DND-41 (cell line): Measurements from ENCODE around the gene POLL.

Experiments used
- EZH2 ChIP-seq: IDR thresholded peaks from 3 replicates; pipeline ENCODE4 v1.6.1; 2012; ENCODE audit warnings: borderline replicate concordance, low read depth, mild to moderate bottlenecking, moderate library complexity, low read length, inconsistent platforms; ENCODE audit not compliant: severe bottlenecking
- TF ChIP-seq, protein P1 (sequence below): IDR thresholded peaks from 2 replicates; pipeline ENCODE4 v1.5.1; 2012; ENCODE audit warnings: borderline replicate concordance, low read length, moderate library complexity, mild to moderate bottlenecking; ENCODE audit not compliant: poor library complexity, severe bottlenecking; ENCODE audit errors: extremely low read depth

DNA sequence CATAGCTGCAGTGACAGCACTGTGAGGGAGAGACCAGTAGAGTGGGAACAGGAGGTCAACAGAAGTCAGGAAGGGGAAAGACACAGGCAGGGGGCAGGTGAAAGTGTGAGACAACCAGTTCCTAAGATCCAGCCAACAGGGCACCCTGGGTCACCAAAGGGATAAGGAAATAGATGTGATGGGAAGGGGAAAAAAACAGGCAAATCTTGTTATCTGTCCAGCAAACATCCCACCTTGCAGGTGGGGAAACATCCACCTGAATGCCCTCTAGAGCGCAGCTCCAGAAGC, 42.5 kb upstream of the POLL start:
- TF ChIP-seq, protein P1, sequence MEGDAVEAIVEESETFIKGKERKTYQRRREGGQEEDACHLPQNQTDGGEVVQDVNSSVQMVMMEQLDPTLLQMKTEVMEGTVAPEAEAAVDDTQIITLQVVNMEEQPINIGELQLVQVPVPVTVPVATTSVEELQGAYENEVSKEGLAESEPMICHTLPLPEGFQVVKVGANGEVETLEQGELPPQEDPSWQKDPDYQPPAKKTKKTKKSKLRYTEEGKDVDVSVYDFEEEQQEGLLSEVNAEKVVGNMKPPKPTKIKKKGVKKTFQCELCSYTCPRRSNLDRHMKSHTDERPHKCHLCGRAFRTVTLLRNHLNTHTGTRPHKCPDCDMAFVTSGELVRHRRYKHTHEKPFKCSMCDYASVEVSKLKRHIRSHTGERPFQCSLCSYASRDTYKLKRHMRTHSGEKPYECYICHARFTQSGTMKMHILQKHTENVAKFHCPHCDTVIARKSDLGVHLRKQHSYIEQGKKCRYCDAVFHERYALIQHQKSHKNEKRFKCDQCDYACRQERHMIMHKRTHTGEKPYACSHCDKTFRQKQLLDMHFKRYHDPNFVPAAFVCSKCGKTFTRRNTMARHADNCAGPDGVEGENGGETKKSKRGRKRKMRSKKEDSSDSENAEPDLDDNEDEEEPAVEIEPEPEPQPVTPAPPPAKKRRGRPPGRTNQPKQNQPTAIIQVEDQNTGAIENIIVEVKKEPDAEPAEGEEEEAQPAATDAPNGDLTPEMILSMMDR = no peak
- no peak for TF ChIP-seq EZH2
